Liver (tissue), 9 donors: ENCODE results near the gene GABRA4. TPM values are rescaled to one million over a fixed set of nuclear protein-coding genes. Genes with fewer than 3 reads are reported as not detected.

Source experiments
- DNase-seq: peaks from one replicate; pipeline ENCODE4 v3.0.0-alpha.2; 2017; ENCODE audit warnings: low spot score
- H3K27ac ChIP-seq, 2 donors: one replicate each; pipeline ENCODE4 v1.7.0; 2013; ENCODE audit warnings: inconsistent platforms in 2 of 2, low read length in 2 of 2, control low read depth in 1 of 2, low read depth in 1 of 2, mild to moderate bottlenecking in 1 of 2
- H3K27me3 ChIP-seq, 4 donors: one replicate each; pipeline versions ENCODE4 v1.6.1 to v1.7.0; 2013; ENCODE audit warnings: low read length in 3 of 4, inconsistent platforms in 1 of 4, mild to moderate bottlenecking in 1 of 4, moderate library complexity in 1 of 4; ENCODE audit not compliant: control insufficient read depth in 4 of 4, insufficient read depth in 4 of 4
- H3K36me3 ChIP-seq, 4 donors: one replicate each; pipeline versions ENCODE4 v1.6.1 to v1.7.0; 2013; ENCODE audit warnings: low read length in 3 of 4, mild to moderate bottlenecking in 3 of 4, low read depth in 1 of 4, moderate library complexity in 1 of 4; ENCODE audit not compliant: control insufficient read depth in 4 of 4, insufficient read depth in 3 of 4
- H3K4me1 ChIP-seq, 4 donors: one replicate each; pipeline versions ENCODE4 v1.6.1 to v1.7.0; 2013; ENCODE audit warnings: low read length in 3 of 4, mild to moderate bottlenecking in 3 of 4, moderate library complexity in 1 of 4; ENCODE audit not compliant: control insufficient read depth in 4 of 4, insufficient read depth in 4 of 4
- H3K4me3 ChIP-seq, 3 donors: one replicate each; pipeline versions ENCODE4 v1.6.1 to v1.7.0; 2013; ENCODE audit warnings: low read length in 3 of 3, control low read depth in 1 of 3, low read depth in 1 of 3, mild to moderate bottlenecking in 1 of 3
- H3K9ac ChIP-seq, 2 donors: one replicate each; pipeline ENCODE4 v1.7.0; 2013; ENCODE audit warnings: low read length in 2 of 2, mild to moderate bottlenecking in 2 of 2, moderate library complexity in 2 of 2, control low read depth in 1 of 2, low read depth in 1 of 2
- H3K9me3 ChIP-seq, 4 donors: one replicate each; pipeline versions ENCODE4 v1.6.1 to v1.7.0; 2013; ENCODE audit warnings: low read length in 3 of 4; ENCODE audit not compliant: control insufficient read depth in 4 of 4
- EGR1 ChIP-seq, 2 donors: IDR thresholded peaks; 2 replicates each; pipeline ENCODE4 v1.6.1; 2016 to 2018; ENCODE audit warnings: antibody characterized with exemption in 2 of 2, low read depth in 2 of 2
- FOXA1 ChIP-seq: IDR thresholded peaks from 2 replicates; pipeline ENCODE4 v1.6.1; 2016; ENCODE audit warnings: antibody characterized with exemption
- GABPA ChIP-seq, 2 donors: IDR thresholded peaks in 1 of 2; conservative IDR thresholded peaks in 1 of 2; 2 replicates each; pipeline ENCODE4 v1.6.1; 2016; ENCODE audit warnings: antibody characterized with exemption in 2 of 2, mild to moderate bottlenecking in 1 of 2, moderate library complexity in 1 of 2
- HNF4G ChIP-seq: IDR thresholded peaks from 2 replicates; pipeline ENCODE4 v1.6.1; 2016; ENCODE audit warnings: antibody characterized with exemption
- JUND ChIP-seq, 2 donors: IDR thresholded peaks; 2 replicates each; pipeline ENCODE4 v1.6.1; 2016; ENCODE audit warnings: antibody characterized with exemption in 2 of 2
- NR2F2 ChIP-seq: IDR thresholded peaks from 2 replicates; pipeline ENCODE4 v1.6.1; 2016; ENCODE audit warnings: antibody characterized with exemption
- RAD21 ChIP-seq, 2 donors: IDR thresholded peaks; 2 replicates each; pipeline ENCODE4 v1.6.1; 2016; ENCODE audit warnings: antibody characterized with exemption in 2 of 2, mild to moderate bottlenecking in 2 of 2
- SP1 ChIP-seq: IDR thresholded peaks from 2 replicates; pipeline ENCODE4 v1.6.1; 2018; ENCODE audit warnings: antibody characterized with exemption, mild to moderate bottlenecking
- TAF1 ChIP-seq: conservative IDR thresholded peaks from 2 replicates; pipeline ENCODE4 v1.6.1; 2016; ENCODE audit warnings: antibody characterized with exemption, mild to moderate bottlenecking
- YY1 ChIP-seq: IDR thresholded peaks from 2 replicates; pipeline ENCODE4 v1.6.1; 2016; ENCODE audit warnings: antibody characterized with exemption, mild to moderate bottlenecking
- polyA plus RNA-seq, 2 donors: library from polyadenylated mRNA; stranded (reverse) in 1 of 2; unstranded in 1 of 2; fragments of 200-250 nt in 1 of 2; fragments of >200 nt in 1 of 2; fragmentation: Nextera tagmentation in 1 of 2; extraction: Ambion mirVana in 1 of 2; gene quantifications; one replicate each; pipeline versions ENCODE4 v1.2.1 to v1.2.3, GENCODE V29; 2013 to 2015
- total RNA-seq, 2 donors: library from RNA; depleted of rRNA; stranded (reverse); fragments of >200 nt; gene quantifications; one replicate each; pipeline ENCODE4 v1.2.3, GENCODE V29; 2014
- TF ChIP-seq, protein P1 (sequence below): IDR thresholded peaks from 2 replicates; pipeline ENCODE4 v1.6.1; 2016; ENCODE audit warnings: antibody characterized with exemption
- TF ChIP-seq, protein P2 (sequence below): fragments of 150-350 bp; IDR thresholded peaks from 2 replicates; pipeline ENCODE4 v1.5.1; 2017; ENCODE audit warnings: improper control_type of control experiment, low read depth, low read length; ENCODE audit not compliant: missing input control
- TF ChIP-seq, protein P3 (sequence below): IDR thresholded peaks from 2 replicates; pipeline ENCODE4 v1.6.1; 2016; ENCODE audit warnings: antibody characterized with exemption, mild to moderate bottlenecking
- TF ChIP-seq, protein P4 (sequence below): IDR thresholded peaks from 2 replicates; pipeline ENCODE4 v1.6.1; 2016; ENCODE audit warnings: antibody characterized with exemption
- TF ChIP-seq, protein P5 (sequence below): IDR thresholded peaks from 2 replicates; pipeline ENCODE4 v1.6.1; 2016; ENCODE audit warnings: antibody characterized with exemption
- donor health status: healthy.
- donor health status: healthy.
- donor health status: healthy.
- donor health status: healthy.
- donor health status: healthy.

The GABRA4 gene
- total and polyA plus RNA-seq, 4 donors: under 0.01 TPM; not detected in 3

DNA sequence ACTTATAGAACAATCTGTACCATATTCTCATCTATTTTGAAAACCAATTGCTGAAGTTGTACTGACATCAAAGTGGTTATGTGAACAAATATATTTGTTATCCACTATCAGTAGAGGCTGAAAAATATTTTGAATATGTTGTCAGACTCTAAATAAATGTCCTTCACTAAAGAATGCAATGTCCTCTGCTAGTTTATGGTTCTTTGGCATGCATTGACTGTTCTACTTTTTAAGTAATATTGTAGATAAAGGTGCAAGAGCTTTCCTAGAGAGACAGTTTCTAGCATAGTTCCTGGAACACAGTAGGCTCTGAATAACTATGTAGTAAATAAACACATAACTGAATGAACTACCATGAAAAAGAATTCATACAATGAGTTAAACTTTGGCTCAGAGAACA, 66.2 kb downstream of the GABRA4 start:
- Histone ChIP-seq H3K4me3 (no peak overlapping the region), H3K27me3 (peaks cover 0 to 4% (median 0%) of the 10 kb centered on the region in 4 donors), H3K36me3 (no peaks in the 10 kb centered on the region), H3K9me3 (no peaks in the 10 kb centered on the region), H3K4me1 (no peaks in the 10 kb centered on the region), H3K9ac (no peak overlapping the region), H3K27ac (no peak overlapping the region)
- no peak for DNase-seq
- TF ChIP-seq GABPA (IDR thresholded peaks at IDR 0.05 in 1 of 2, conservative IDR thresholded peaks at IDR 0.05 in 1 of 2): no peak
- TF ChIP-seq EGR1 (IDR thresholded peaks at IDR 0.05; ENCODE audit: low read depth in 2 of 2): no peak
- TF ChIP-seq RAD21 (IDR thresholded peaks at IDR 0.05): no peak
- TF ChIP-seq FOXA1: no peak
- no peak for TF ChIP-seq YY1
- TF ChIP-seq, protein P1, sequence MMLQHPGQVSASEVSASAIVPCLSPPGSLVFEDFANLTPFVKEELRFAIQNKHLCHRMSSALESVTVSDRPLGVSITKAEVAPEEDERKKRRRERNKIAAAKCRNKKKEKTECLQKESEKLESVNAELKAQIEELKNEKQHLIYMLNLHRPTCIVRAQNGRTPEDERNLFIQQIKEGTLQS: no peak
- TF ChIP-seq, protein P2, sequence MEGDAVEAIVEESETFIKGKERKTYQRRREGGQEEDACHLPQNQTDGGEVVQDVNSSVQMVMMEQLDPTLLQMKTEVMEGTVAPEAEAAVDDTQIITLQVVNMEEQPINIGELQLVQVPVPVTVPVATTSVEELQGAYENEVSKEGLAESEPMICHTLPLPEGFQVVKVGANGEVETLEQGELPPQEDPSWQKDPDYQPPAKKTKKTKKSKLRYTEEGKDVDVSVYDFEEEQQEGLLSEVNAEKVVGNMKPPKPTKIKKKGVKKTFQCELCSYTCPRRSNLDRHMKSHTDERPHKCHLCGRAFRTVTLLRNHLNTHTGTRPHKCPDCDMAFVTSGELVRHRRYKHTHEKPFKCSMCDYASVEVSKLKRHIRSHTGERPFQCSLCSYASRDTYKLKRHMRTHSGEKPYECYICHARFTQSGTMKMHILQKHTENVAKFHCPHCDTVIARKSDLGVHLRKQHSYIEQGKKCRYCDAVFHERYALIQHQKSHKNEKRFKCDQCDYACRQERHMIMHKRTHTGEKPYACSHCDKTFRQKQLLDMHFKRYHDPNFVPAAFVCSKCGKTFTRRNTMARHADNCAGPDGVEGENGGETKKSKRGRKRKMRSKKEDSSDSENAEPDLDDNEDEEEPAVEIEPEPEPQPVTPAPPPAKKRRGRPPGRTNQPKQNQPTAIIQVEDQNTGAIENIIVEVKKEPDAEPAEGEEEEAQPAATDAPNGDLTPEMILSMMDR: no peak
- TF ChIP-seq, protein P3, sequence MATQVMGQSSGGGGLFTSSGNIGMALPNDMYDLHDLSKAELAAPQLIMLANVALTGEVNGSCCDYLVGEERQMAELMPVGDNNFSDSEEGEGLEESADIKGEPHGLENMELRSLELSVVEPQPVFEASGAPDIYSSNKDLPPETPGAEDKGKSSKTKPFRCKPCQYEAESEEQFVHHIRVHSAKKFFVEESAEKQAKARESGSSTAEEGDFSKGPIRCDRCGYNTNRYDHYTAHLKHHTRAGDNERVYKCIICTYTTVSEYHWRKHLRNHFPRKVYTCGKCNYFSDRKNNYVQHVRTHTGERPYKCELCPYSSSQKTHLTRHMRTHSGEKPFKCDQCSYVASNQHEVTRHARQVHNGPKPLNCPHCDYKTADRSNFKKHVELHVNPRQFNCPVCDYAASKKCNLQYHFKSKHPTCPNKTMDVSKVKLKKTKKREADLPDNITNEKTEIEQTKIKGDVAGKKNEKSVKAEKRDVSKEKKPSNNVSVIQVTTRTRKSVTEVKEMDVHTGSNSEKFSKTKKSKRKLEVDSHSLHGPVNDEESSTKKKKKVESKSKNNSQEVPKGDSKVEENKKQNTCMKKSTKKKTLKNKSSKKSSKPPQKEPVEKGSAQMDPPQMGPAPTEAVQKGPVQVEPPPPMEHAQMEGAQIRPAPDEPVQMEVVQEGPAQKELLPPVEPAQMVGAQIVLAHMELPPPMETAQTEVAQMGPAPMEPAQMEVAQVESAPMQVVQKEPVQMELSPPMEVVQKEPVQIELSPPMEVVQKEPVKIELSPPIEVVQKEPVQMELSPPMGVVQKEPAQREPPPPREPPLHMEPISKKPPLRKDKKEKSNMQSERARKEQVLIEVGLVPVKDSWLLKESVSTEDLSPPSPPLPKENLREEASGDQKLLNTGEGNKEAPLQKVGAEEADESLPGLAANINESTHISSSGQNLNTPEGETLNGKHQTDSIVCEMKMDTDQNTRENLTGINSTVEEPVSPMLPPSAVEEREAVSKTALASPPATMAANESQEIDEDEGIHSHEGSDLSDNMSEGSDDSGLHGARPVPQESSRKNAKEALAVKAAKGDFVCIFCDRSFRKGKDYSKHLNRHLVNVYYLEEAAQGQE: no peak
- TF ChIP-seq, protein P4, sequence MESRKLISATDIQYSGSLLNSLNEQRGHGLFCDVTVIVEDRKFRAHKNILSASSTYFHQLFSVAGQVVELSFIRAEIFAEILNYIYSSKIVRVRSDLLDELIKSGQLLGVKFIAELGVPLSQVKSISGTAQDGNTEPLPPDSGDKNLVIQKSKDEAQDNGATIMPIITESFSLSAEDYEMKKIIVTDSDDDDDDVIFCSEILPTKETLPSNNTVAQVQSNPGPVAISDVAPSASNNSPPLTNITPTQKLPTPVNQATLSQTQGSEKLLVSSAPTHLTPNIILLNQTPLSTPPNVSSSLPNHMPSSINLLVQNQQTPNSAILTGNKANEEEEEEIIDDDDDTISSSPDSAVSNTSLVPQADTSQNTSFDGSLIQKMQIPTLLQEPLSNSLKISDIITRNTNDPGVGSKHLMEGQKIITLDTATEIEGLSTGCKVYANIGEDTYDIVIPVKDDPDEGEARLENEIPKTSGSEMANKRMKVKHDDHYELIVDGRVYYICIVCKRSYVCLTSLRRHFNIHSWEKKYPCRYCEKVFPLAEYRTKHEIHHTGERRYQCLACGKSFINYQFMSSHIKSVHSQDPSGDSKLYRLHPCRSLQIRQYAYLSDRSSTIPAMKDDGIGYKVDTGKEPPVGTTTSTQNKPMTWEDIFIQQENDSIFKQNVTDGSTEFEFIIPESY: no peak

DNA sequence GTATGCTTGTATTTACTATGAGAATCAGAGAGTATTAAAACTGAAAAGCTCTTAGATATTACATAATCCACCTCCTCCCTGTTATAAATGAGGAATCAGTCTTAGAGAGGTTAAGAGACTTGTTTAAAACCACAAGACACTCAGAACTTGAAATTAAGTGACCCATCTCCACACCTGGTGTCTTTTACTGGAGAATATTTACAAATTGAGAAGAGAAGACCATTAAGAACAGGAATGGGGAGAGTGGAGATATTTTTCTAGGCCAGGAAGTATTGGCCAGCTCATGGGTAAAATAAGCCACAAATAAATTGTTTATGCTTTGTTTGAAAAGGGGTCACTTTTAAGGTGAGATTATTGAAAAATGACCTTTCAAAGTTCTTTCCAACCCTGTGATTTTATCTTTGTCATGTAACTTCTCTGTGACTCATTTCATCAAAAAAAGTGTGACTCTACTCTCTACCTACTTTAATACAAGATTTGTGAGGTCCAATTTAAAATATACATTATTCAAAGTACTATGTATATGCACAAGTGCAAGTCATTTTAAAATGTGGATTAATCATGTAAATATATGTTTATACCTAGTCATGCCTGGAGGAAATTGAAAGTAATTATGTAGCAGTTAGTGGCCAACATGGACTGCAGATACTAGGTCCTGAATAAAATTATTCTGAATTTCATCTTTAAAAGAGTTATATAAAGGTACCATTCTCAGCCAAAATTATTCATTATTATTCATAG, 68.4 kb downstream of the GABRA4 start:
- no peaks in the 10 kb centered on the region for H3K36me3 ChIP-seq
- no peak overlapping the region for H3K27ac ChIP-seq
- no peak for TF ChIP-seq JUND (IDR thresholded peaks at IDR 0.05)
- no peak for TF ChIP-seq TAF1
- no peak for TF ChIP-seq NR2F2
- TF ChIP-seq, protein P4: no peak
- TF ChIP-seq EGR1 (IDR thresholded peaks at IDR 0.05; ENCODE audit: low read depth in 2 of 2): no peak
- TF ChIP-seq, protein P2: no peak
- no peak for TF ChIP-seq GABPA (IDR thresholded peaks at IDR 0.05 in 1 of 2, conservative IDR thresholded peaks at IDR 0.05 in 1 of 2)
- TF ChIP-seq, protein P1: no peak
- TF ChIP-seq RAD21 (IDR thresholded peaks at IDR 0.05): no peak
- no peak for TF ChIP-seq FOXA1
- no peak for TF ChIP-seq HNF4G
- no peak for TF ChIP-seq SP1
- TF ChIP-seq, protein P5, sequence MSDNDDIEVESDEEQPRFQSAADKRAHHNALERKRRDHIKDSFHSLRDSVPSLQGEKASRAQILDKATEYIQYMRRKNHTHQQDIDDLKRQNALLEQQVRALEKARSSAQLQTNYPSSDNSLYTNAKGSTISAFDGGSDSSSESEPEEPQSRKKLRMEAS: no peak
- H3K9ac ChIP-seq: no peak overlapping the region
- H3K9me3 ChIP-seq: no peaks in the 10 kb centered on the region
- no peaks in the 10 kb centered on the region for H3K4me1 ChIP-seq
- no peak overlapping the region for H3K4me3 ChIP-seq
- H3K27me3 ChIP-seq: no peaks in the 10 kb centered on the region
- DNase-seq: no peak
